Coronary artery (tissue), 2 donors: Measurements from ENCODE around the gene MAGOH.

ENCODE experiments used
- DNase-seq: peaks from one replicate; pipeline ENCODE4 v3.0.0-alpha.2; 2017; ENCODE audit warnings: low spot score
- H3K27ac ChIP-seq, 2 donors: fragments of 200-600 bp; sonication (generic); one replicate each; pipeline ENCODE4 v1.5.1; 2016 to 2019
- H3K4me3 ChIP-seq: fragments of 200-600 bp; sonication (generic); 2 replicates; pipeline ENCODE4 v1.5.1; 2016; ENCODE audit warnings: mild to moderate bottlenecking, moderate library complexity
- CTCF ChIP-seq: fragments of 200-600 bp; sonication (generic); IDR thresholded peaks from one replicate; pipeline ENCODE4 v1.5.1; 2019; ENCODE audit warnings: antibody characterized with exemption

MAGOH gene

GRCh38 chr1:53275566-53275965 is 37.2 kb upstream of the MAGOH start:
- no peak for TF ChIP-seq CTCF
- DNase-seq: no peak
- H3K27ac ChIP-seq: no peak overlapping the region
- H3K4me3 ChIP-seq: no peak overlapping the region

GRCh38 chr1:53274541-53275185 is 36.3 kb upstream of the MAGOH start:
- H3K27ac ChIP-seq: no peak overlapping the region
- DNase-seq: no peak
- TF ChIP-seq CTCF: no peak
- no peak overlapping the region for H3K4me3 ChIP-seq

- Histone ChIP-seq H3K4me3 (no peak overlapping the region), H3K27ac (no peak overlapping the region)
- DNase-seq: no peak
- TF ChIP-seq CTCF: no peak
These were observed 35.7 kb upstream of the MAGOH start for GRCh38 chr1:53274026-53274425.

- no peak overlapping the region for H3K4me3 ChIP-seq
- TF ChIP-seq CTCF: no peak
- DNase-seq: no peak
- no peak overlapping the region for H3K27ac ChIP-seq
These were observed 35.2 kb upstream of the MAGOH start for GRCh38 chr1:53273526-53273925.

GRCh38 chr1:53272349-53272748 is 34.0 kb upstream of the MAGOH start:
- no peak overlapping the region for H3K4me3 ChIP-seq
- no peak for DNase-seq
- no peak for TF ChIP-seq CTCF
- no peak overlapping the region for H3K27ac ChIP-seq

GRCh38 chr1:53271446-53272090 is 33.2 kb upstream of the MAGOH start:
- Histone ChIP-seq H3K27ac (no peak overlapping the region), H3K4me3 (no peak overlapping the region)
- DNase-seq: no peak
- TF ChIP-seq CTCF: no peak

- DNase-seq: no peak
These were observed 32.6 kb upstream of the MAGOH start for GRCh38 chr1:53270873-53271272.

More at GRCh38 chr1:53270873-53271272, 32.6 kb upstream of the MAGOH start:
- TF ChIP-seq CTCF: no peak
- Histone ChIP-seq H3K27ac (no peak overlapping the region), H3K4me3 (no peak overlapping the region)
